Mucosa of descending colon (tissue), 3 donors: ENCODE results near the gene ASIC1. TPM values are rescaled to one million over a fixed set of nuclear protein-coding genes. Genes with fewer than 3 reads are reported as not detected.

Experiments used
- ATAC-seq: fragments of 200-7000 bp; cut with Tn5 transposase; one replicate; pipeline ENCODE4 v1.9.1; 2020; ENCODE audit warnings: mild to moderate bottlenecking, moderate library complexity
- DNase-seq, 3 donors: peaks; one replicate each; pipeline ENCODE4 v3.0.0-alpha.2; 2020
- H3K36me3 ChIP-seq: fragments of 200-600 bp; one replicate; pipeline ENCODE4 v1.8.0; 2021; ENCODE audit warnings: low read depth, mild to moderate bottlenecking
- H3K4me1 ChIP-seq: fragments of 200-600 bp; one replicate; pipeline ENCODE4 v1.8.0; 2021; ENCODE audit warnings: low read depth, mild to moderate bottlenecking
- H3K4me3 ChIP-seq: fragments of 200-600 bp; one replicate; pipeline ENCODE4 v1.8.0; 2021; ENCODE audit warnings: mild to moderate bottlenecking
- H3K9me3 ChIP-seq: fragments of 200-600 bp; one replicate; pipeline ENCODE4 v1.8.0; 2021; ENCODE audit warnings: mild to moderate bottlenecking
- intact Hi-C, 2 donors: fragments of 100-400 bp; cut with DNase I in 1 of 2; cut with micrococcal nuclease in 1 of 2; formaldehyde crosslinking; loops; one replicate each; pipeline versions ENCODE4 v1.11.0 to v1.11.1; 2022; cut with DNase I, micrococcal nuclease
- total RNA-seq, 3 donors: library from RNA; stranded (reverse); fragmentation: NEBNext Ultra II Directional in 2 of 3; extraction: Animal tissue kit (Norgen Biotek cat#: 25700) in 2 of 3; gene quantifications; one replicate each; pipeline versions ENCODE4 v1.2.1 to v1.2.4, GENCODE V29; 2021 to 2023
- TF ChIP-seq, protein P1 (sequence below): fragments of 200-600 bp; IDR thresholded peaks from one replicate; pipeline ENCODE4 v1.8.0; 2022; ENCODE audit warnings: antibody characterized with exemption, mild to moderate bottlenecking
- donor health status: DM: no; HTN: no; CAD: no; lungs with moderate emphysema.
- donor health status: DM: no; HTN: no; CAD: no.
- donor health status: DM: no; HTN: yes; CAD: no.

ASIC1 gene
- total RNA-seq, 3 donors from 2014 or later: 0.35 to 9.9 (median 1.7) TPM

DNA sequence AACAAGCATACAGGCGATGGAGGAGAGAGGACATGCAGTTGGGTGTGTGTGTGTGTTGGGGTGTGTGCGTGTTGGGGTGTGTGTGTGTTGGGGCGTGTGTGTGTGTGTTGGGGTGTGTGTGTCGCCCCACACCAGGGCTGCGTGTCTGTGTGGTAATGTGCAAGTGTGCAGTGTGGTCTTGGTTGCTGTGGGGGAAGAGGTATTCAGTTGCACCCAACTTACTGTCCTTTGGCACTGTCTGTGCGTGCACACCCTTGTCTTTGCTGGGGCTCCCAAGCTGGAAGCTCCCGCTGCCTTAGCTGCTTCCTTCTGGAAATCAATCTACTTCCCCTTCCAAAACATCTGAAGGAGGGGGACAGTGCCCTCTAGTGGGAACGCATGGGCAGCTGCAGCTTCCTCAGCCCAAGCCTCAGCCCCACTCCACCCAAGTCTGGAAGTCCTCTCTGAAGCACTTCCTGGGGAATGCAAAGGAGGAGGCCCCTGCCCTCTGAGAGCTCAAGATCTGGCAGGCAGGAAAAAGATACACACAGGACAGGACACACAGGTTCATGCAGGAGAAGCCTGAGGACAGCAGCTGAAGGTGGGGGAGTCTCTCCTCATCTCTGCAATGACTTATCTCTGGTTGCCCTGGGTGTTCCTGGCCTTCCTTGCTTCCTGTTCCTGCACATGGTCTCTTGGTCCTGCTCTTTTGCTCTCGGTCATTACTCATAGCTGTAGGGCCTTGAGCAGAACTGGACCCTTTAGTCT, 13.1 kb downstream of the ASIC1 start:
- DNase-seq: peak; percentile 68 to 83 (median 82)
- Histone ChIP-seq H3K9me3 (no peaks in the 10 kb centered on the region), H3K36me3 (no peaks in the 10 kb centered on the region), H3K4me1 (peaks cover 9% of the 10 kb centered on the region), H3K4me3 (no peak overlapping the region)
- peak; percentile 88 for ATAC-seq
- intact Hi-C loops: loop anchor here (5.0 to 10.0 kb wide), 2 partner anchors 103 to 104 kb away; no protein-coding TSS in a partner anchor
- TF ChIP-seq, protein P1, sequence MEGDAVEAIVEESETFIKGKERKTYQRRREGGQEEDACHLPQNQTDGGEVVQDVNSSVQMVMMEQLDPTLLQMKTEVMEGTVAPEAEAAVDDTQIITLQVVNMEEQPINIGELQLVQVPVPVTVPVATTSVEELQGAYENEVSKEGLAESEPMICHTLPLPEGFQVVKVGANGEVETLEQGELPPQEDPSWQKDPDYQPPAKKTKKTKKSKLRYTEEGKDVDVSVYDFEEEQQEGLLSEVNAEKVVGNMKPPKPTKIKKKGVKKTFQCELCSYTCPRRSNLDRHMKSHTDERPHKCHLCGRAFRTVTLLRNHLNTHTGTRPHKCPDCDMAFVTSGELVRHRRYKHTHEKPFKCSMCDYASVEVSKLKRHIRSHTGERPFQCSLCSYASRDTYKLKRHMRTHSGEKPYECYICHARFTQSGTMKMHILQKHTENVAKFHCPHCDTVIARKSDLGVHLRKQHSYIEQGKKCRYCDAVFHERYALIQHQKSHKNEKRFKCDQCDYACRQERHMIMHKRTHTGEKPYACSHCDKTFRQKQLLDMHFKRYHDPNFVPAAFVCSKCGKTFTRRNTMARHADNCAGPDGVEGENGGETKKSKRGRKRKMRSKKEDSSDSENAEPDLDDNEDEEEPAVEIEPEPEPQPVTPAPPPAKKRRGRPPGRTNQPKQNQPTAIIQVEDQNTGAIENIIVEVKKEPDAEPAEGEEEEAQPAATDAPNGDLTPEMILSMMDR: peak; percentile 85

DNA sequence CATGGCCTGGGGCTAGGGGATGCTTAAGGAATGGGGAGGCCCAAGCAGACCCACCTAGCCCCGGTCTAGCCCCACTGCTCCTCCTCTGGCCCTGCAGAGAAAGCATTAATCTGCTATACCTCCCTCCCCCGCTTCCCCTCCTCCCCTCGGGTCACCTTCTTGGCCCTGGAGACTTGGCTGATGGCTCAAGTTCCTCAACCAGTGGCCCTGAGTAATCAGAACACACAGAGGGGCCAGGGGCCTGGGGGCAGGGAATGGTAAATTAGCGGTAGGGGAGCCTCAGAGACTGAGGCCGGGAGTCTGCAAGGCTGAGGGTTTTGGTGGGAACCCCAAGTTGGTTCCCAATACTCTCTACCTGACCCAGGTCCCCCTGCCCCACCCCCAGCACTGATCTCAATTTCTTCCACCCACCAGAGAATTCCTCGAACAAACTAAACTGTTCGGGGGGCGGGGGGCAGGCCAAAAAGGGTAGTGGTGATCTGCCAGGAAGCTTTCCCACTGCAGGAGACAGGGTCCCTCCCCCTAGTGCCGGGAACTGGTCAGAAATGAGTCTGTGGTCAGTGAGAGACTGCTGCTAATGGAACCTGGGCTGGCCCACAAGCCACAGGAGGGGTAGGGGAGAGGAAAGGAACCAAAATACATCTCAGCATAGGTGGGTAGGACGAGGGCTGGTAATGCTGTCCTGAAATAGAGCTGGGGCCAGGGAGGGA, 15.0 kb downstream of the ASIC1 start:
- peaks cover 14% of the 10 kb centered on the region for H3K4me1 ChIP-seq
- H3K4me3 ChIP-seq: no peak overlapping the region
- H3K9me3 ChIP-seq: no peaks in the 10 kb centered on the region
- TF ChIP-seq, protein P1: no peak
- DNase-seq (no peak), ATAC-seq (no peak)
- intact Hi-C loops: loop anchor here (5.0 to 10.0 kb wide), 2 partner anchors 102 to 105 kb away; no protein-coding TSS in a partner anchor
- H3K36me3 ChIP-seq: no peaks in the 10 kb centered on the region

DNA sequence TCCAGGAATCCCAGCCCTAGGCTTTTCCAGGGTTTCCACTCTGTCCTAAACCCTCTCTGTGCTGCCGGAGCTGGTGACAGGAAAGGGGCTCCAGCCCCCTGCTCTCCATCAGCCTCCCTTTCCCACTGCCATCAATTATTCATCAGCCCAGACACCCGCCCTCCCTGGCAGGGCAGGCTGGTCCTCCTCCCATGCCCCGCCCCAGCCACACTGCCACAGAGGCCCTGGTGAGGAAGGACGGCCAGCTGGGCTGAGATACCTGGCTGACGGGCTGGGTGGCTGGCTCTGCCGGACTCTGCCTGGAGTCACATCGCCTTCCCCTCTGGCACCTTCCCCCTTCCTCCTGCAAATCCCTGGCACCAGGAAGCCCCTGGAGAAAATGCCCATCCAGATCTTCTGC, 15.8 kb downstream of the ASIC1 start:
- no peak for ATAC-seq
- H3K36me3 ChIP-seq: no peaks in the 10 kb centered on the region
- intact Hi-C loops: loop anchor here (5.0 to 10.0 kb wide), 2 partner anchors 102 to 106 kb away; no protein-coding TSS in a partner anchor
- peaks cover 14% of the 10 kb centered on the region for H3K4me1 ChIP-seq
- no peak overlapping the region for H3K4me3 ChIP-seq
- DNase-seq: no peak
- TF ChIP-seq, protein P1: no peak
- no peaks in the 10 kb centered on the region for H3K9me3 ChIP-seq

DNA sequence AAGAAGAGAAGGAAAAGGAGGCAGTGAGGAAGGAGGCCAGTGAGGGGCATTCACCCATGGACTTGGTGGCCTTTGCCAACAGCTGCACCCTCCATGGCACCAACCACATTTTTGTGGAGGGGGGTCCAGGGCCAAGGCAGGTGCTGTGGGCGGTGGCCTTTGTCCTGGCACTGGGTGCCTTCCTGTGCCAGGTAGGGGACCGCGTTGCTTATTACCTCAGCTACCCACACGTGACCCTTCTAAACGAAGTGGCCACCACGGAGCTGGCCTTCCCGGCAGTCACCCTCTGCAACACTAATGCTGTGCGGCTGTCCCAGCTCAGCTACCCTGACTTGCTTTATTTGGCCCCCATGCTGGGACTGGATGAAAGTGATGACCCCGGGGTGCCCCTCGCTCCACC, 16.3 kb downstream of the ASIC1 start:
- ATAC-seq: no peak
- Histone ChIP-seq H3K9me3 (no peaks in the 10 kb centered on the region), H3K36me3 (no peaks in the 10 kb centered on the region), H3K4me1 (peaks cover 14% of the 10 kb centered on the region), H3K4me3 (no peak overlapping the region)
- intact Hi-C loops: loop anchor here (5.0 to 10.0 kb wide), 2 partner anchors 101 to 106 kb away; no protein-coding TSS in a partner anchor
- TF ChIP-seq, protein P1: no peak
- no peak for DNase-seq

DNA sequence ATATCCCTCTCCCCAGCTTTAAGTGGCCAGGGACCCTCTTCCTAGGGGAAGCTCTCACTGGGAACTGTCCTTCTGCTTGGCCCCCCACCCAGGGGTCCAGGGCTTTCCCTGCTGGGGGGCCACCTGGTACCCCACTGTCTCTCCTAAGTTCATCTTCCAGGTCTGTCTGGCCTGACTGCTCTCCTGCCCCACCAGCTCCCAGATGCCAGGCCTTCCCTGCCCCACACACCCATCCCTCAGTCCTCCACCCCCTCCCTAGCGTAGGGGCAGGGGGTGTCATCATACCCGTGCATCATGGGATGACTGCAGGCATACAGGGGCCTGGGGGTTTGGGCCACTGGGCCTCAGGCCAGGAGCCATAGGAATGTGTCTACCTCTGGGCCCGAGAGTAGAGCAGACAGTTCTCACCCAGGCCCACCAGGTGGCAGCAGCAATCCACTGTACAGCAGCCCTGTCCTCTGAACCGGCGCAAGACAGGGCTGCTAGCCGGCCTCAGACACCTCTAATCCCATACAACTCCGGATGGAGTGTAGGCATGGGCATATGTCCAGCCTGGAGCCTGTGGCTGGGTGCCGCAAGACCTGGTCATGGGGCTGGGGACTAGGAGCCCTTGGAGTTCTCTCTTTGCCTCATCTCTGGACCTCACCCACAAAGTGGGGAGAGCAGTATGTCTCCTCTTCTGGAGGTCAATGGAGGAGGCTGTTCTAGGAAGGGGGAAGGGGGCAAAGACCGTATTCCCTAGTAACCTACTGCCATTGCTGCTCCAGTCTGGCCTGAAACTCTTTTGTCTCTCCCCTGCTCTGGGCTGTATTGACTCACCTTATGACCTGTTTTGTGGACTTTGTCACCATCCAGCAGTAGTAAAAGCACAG, 17.8 kb downstream of the ASIC1 start:
- peak; percentile 93 for ATAC-seq
- Histone ChIP-seq H3K4me1 (peaks cover 14% of the 10 kb centered on the region), H3K36me3 (no peaks in the 10 kb centered on the region), H3K9me3 (no peaks in the 10 kb centered on the region), H3K4me3 (no peak overlapping the region)
- TF ChIP-seq, protein P1: peak; percentile 88
- DNase-seq: peak; percentile 85 to 92 (median 89)
- intact Hi-C loops: loop anchor here (5.0 to 10.0 kb wide), 2 partner anchors 100 to 108 kb away; no protein-coding TSS in a partner anchor
